Liver (tissue), 9 donors: Measurements from ENCODE around the gene TBCB. TPM values are rescaled to one million over a fixed set of nuclear protein-coding genes. Genes with fewer than 3 reads are reported as not detected.

Experiments used
- DNase-seq: peaks from one replicate; pipeline ENCODE4 v3.0.0-alpha.2; 2017; ENCODE audit warnings: low spot score
- H3K27ac ChIP-seq, 2 donors: one replicate each; pipeline ENCODE4 v1.7.0; 2013; ENCODE audit warnings: inconsistent platforms in 2 of 2, low read length in 2 of 2, control low read depth in 1 of 2, low read depth in 1 of 2, mild to moderate bottlenecking in 1 of 2
- H3K27me3 ChIP-seq, 4 donors: one replicate each; pipeline versions ENCODE4 v1.6.1 to v1.7.0; 2013; ENCODE audit warnings: low read length in 3 of 4, inconsistent platforms in 1 of 4, mild to moderate bottlenecking in 1 of 4, moderate library complexity in 1 of 4; ENCODE audit not compliant: control insufficient read depth in 4 of 4, insufficient read depth in 4 of 4
- H3K36me3 ChIP-seq, 4 donors: one replicate each; pipeline versions ENCODE4 v1.6.1 to v1.7.0; 2013; ENCODE audit warnings: low read length in 3 of 4, mild to moderate bottlenecking in 3 of 4, low read depth in 1 of 4, moderate library complexity in 1 of 4; ENCODE audit not compliant: control insufficient read depth in 4 of 4, insufficient read depth in 3 of 4
- H3K4me1 ChIP-seq, 4 donors: one replicate each; pipeline versions ENCODE4 v1.6.1 to v1.7.0; 2013; ENCODE audit warnings: low read length in 3 of 4, mild to moderate bottlenecking in 3 of 4, moderate library complexity in 1 of 4; ENCODE audit not compliant: control insufficient read depth in 4 of 4, insufficient read depth in 4 of 4
- H3K4me3 ChIP-seq, 3 donors: one replicate each; pipeline versions ENCODE4 v1.6.1 to v1.7.0; 2013; ENCODE audit warnings: low read length in 3 of 3, control low read depth in 1 of 3, low read depth in 1 of 3, mild to moderate bottlenecking in 1 of 3
- H3K9ac ChIP-seq, 2 donors: one replicate each; pipeline ENCODE4 v1.7.0; 2013; ENCODE audit warnings: low read length in 2 of 2, mild to moderate bottlenecking in 2 of 2, moderate library complexity in 2 of 2, control low read depth in 1 of 2, low read depth in 1 of 2
- H3K9me3 ChIP-seq, 4 donors: one replicate each; pipeline versions ENCODE4 v1.6.1 to v1.7.0; 2013; ENCODE audit warnings: low read length in 3 of 4; ENCODE audit not compliant: control insufficient read depth in 4 of 4
- CTCF ChIP-seq: fragments of 150-350 bp; IDR thresholded peaks from 2 replicates; pipeline ENCODE4 v1.5.1; 2017; ENCODE audit warnings: improper control_type of control experiment, low read depth, low read length; ENCODE audit not compliant: missing input control
- EGR1 ChIP-seq, 2 donors: IDR thresholded peaks; 2 replicates each; pipeline ENCODE4 v1.6.1; 2016 to 2018; ENCODE audit warnings: antibody characterized with exemption in 2 of 2, low read depth in 2 of 2
- FOXA1 ChIP-seq: IDR thresholded peaks from 2 replicates; pipeline ENCODE4 v1.6.1; 2016; ENCODE audit warnings: antibody characterized with exemption
- FOXA2 ChIP-seq: IDR thresholded peaks from 2 replicates; pipeline ENCODE4 v1.6.1; 2016; ENCODE audit warnings: antibody characterized with exemption
- HNF4A ChIP-seq, 2 donors: conservative IDR thresholded peaks; 2 replicates each; pipeline ENCODE4 v1.6.1; 2016; ENCODE audit warnings: antibody characterized with exemption in 2 of 2, mild to moderate bottlenecking in 2 of 2
- HNF4G ChIP-seq: IDR thresholded peaks from 2 replicates; pipeline ENCODE4 v1.6.1; 2016; ENCODE audit warnings: antibody characterized with exemption
- MAX ChIP-seq: IDR thresholded peaks from 2 replicates; pipeline ENCODE4 v1.6.1; 2016; ENCODE audit warnings: antibody characterized with exemption
- NR2F2 ChIP-seq: IDR thresholded peaks from 2 replicates; pipeline ENCODE4 v1.6.1; 2016; ENCODE audit warnings: antibody characterized with exemption
- RAD21 ChIP-seq, 2 donors: IDR thresholded peaks; 2 replicates each; pipeline ENCODE4 v1.6.1; 2016; ENCODE audit warnings: antibody characterized with exemption in 2 of 2, mild to moderate bottlenecking in 2 of 2
- REST ChIP-seq: IDR thresholded peaks from 2 replicates; pipeline ENCODE4 v1.6.1; 2016; ENCODE audit warnings: antibody characterized with exemption, mild to moderate bottlenecking
- RXRA ChIP-seq, 2 donors: IDR thresholded peaks; 2 replicates each; pipeline ENCODE4 v1.6.1; 2017 to 2018; ENCODE audit warnings: antibody characterized with exemption in 2 of 2, mild to moderate bottlenecking in 1 of 2
- SP1 ChIP-seq: IDR thresholded peaks from 2 replicates; pipeline ENCODE4 v1.6.1; 2018; ENCODE audit warnings: antibody characterized with exemption, mild to moderate bottlenecking
- TAF1 ChIP-seq: conservative IDR thresholded peaks from 2 replicates; pipeline ENCODE4 v1.6.1; 2016; ENCODE audit warnings: antibody characterized with exemption, mild to moderate bottlenecking
- YY1 ChIP-seq: IDR thresholded peaks from 2 replicates; pipeline ENCODE4 v1.6.1; 2016; ENCODE audit warnings: antibody characterized with exemption, mild to moderate bottlenecking
- ZBTB33 ChIP-seq: IDR thresholded peaks from 2 replicates; pipeline ENCODE4 v1.6.1; 2016; ENCODE audit warnings: antibody characterized with exemption
- WGBS: extraction: QIAGEN DNeasy Blood & Tissue Kit; methylation state at CpG from one replicate; pipeline ENCODE4 v1.1.7; 2013; 5-methylcytosine and 5-hydroxymethylcytosine counted together
- polyA plus RNA-seq, 2 donors: library from polyadenylated mRNA; stranded (reverse) in 1 of 2; unstranded in 1 of 2; fragments of 200-250 nt in 1 of 2; fragments of >200 nt in 1 of 2; fragmentation: Nextera tagmentation in 1 of 2; extraction: Ambion mirVana in 1 of 2; gene quantifications; one replicate each; pipeline versions ENCODE4 v1.2.1 to v1.2.3, GENCODE V29; 2013 to 2015
- total RNA-seq, 2 donors: library from RNA; depleted of rRNA; stranded (reverse); fragments of >200 nt; gene quantifications; one replicate each; pipeline ENCODE4 v1.2.3, GENCODE V29; 2014
- donor health status: healthy.
- donor health status: healthy.
- donor health status: healthy.
- donor health status: healthy.
- donor health status: healthy.

TBCB gene
- total and polyA plus RNA-seq, 4 donors, result 29.8 to 61.3 (median 39.8) TPM

- Histone ChIP-seq H3K9me3 (no peaks in the 10 kb centered on the region), H3K27ac (peak within 1 kb of the TSS; percentile 39 to 63), H3K27me3 (no peaks in the 10 kb centered on the region), H3K36me3 (peaks cover 11 to 32% (median 20%) of the 10 kb centered on the region in 4 donors), H3K4me3 (peak within 1 kb of the TSS in 1 of 3 donors; percentile 3), H3K4me1 (no peaks in the 10 kb centered on the region), H3K9ac (no peak within 1 kb of the TSS)
- no peak for DNase-seq
- WGBS, result 74% methylated on average over 40 of the region's 40 CpGs
- no peak for TF ChIP-seq HNF4G
- no peak for TF ChIP-seq TAF1
- TF ChIP-seq SP1, result peak; percentile 12
Measured at GRCh38 chr19:36152352-36153091, 37.3 kb downstream of the TBCB start, which contains the start of gene COX7A1. COX7A1 (minus strand) TSS chr19:36152447; CDS start chr19:36152407, 40 bp downstream.

- no peak for TF ChIP-seq YY1
- no peak for TF ChIP-seq EGR1 (IDR thresholded peaks at IDR 0.05; ENCODE audit: low read depth in 2 of 2)
- TF ChIP-seq FOXA1, result no peak
- TF ChIP-seq CTCF, result no peak
- no peak for DNase-seq
- H3K36me3 ChIP-seq, result peaks cover 11 to 28% (median 17%) of the 10 kb centered on the region in 4 donors
- H3K4me3 ChIP-seq, result no peak overlapping the region
- no peak overlapping the region for H3K9ac ChIP-seq
- WGBS, result 93% methylated on average over 10 of the region's 10 CpGs
- H3K9me3 ChIP-seq, result no peaks in the 10 kb centered on the region
- H3K27ac ChIP-seq, result no peak overlapping the region
- H3K4me1 ChIP-seq, result no peaks in the 10 kb centered on the region
- H3K27me3 ChIP-seq, result no peaks in the 10 kb centered on the region
Measured at GRCh38 chr19:36153126-36153525, 37.9 kb downstream of the TBCB start.

- Histone ChIP-seq H3K36me3 (peaks cover 0 to 2% (median 0%) of the 10 kb centered on the region in 4 donors), H3K4me1 (no peaks in the 10 kb centered on the region), H3K4me3 (no peak overlapping the region), H3K27ac (no peak overlapping the region), H3K9ac (no peak overlapping the region), H3K27me3 (no peaks in the 10 kb centered on the region), H3K9me3 (no peaks in the 10 kb centered on the region)
- 96% methylated on average over 7 of the region's 7 CpGs for WGBS
- no peak for TF ChIP-seq ZBTB33
- no peak for TF ChIP-seq RAD21 (IDR thresholded peaks at IDR 0.05)
- no peak for TF ChIP-seq NR2F2
- no peak for TF ChIP-seq REST
- no peak for TF ChIP-seq YY1
- TF ChIP-seq MAX, result no peak
- no peak for TF ChIP-seq FOXA2
- no peak for TF ChIP-seq TAF1
- no peak for TF ChIP-seq SP1
- TF ChIP-seq RXRA (IDR thresholded peaks at IDR 0.05), result no peak
- TF ChIP-seq HNF4A (conservative IDR thresholded peaks at IDR 0.05), result no peak
- no peak for DNase-seq
Measured at GRCh38 chr19:36160821-36161596, 45.7 kb downstream of the TBCB start.
